Motor neuron (in vitro differentiated cells): Measurements from ENCODE around the gene P3H4. TPM values are rescaled to one million over a fixed set of nuclear protein-coding genes. Genes with fewer than 3 reads are reported as not detected.
"Not testable (repeated sequence)": the region's sequence is repeated elsewhere in the genome, so short reads cannot be mapped to it uniquely, and the experiment has no call there.

Experiments
- ATAC-seq, 8 experiments: fragments of 200-7000 bp; cut with Tn5 transposase; replicated peaks in 6 of 8; 2 replicates each; pipeline ENCODE4 v1.8.0; 2021; ENCODE audit warnings: mild to moderate bottlenecking in 8 of 8, moderate library complexity in 8 of 8
- H3K27ac ChIP-seq, 2 donors: fragments of 250-450 bp; sonication (Bioruptor Pico); 2 replicates each; pipeline ENCODE4 v1.9.0; 2021; ENCODE audit warnings: antibody characterized with exemption in 2 of 2, mild to moderate bottlenecking in 2 of 2, moderate library complexity in 1 of 2
- H3K4me1 ChIP-seq, 2 donors: fragments of 250-450 bp; sonication (Bioruptor Pico); replicated peaks in 1 of 2; 2 replicates each; pipeline ENCODE4 v1.6.1; 2021; ENCODE audit warnings: antibody characterized with exemption in 2 of 2, mild to moderate bottlenecking in 2 of 2, moderate library complexity in 1 of 2
- H3K4me3 ChIP-seq, 5 donors: fragments of 250-450 bp; sonication (Bioruptor Pico); 2 replicates each; pipeline ENCODE4 v1.9.0; 2021; ENCODE audit warnings: antibody characterized with exemption in 5 of 5, mild to moderate bottlenecking in 5 of 5, moderate library complexity in 4 of 5
- WGBS, 10 experiments: fragments of 450-650 bp; shearing (Covaris generic); methylation state at CpG; one replicate each; pipeline ENCODE4 v1.0.0; 2022; 5-methylcytosine and 5-hydroxymethylcytosine counted together
- in situ Hi-C, 9 experiments: fragments of 400-800 bp; cut with MboI; loops; one replicate each; pipeline ENCODE4 v1.15.0; 2021; ENCODE audit warnings: low sequenced_read_pairs in 9 of 9, low pct_unique_long_range_greater_than_20kb in 2 of 9; ENCODE audit not compliant: unreplicated experiment in 9 of 9
- total RNA-seq, 8 experiments: library from RNA; unstranded; fragments of 300-600 nt; gene quantifications; 2 replicates each; pipeline versions ENCODE4 v1.2.3 to v1.2.4, GENCODE V29; 2022

P3H4 gene
- total RNA-seq, 8 experiments from 2014 or later: 13.4 to 50.3 (median 20.3) TPM

GRCh38 chr17:41835800-41836549, 24.2 kb upstream of the P3H4 start, which contains the start of gene NT5C3B:
NT5C3B (minus strand) TSS chr17:41836232; CDS start chr17:41836193, 39 bp downstream.
- Histone ChIP-seq H3K4me3 (peak within 1 kb of the TSS; percentile 74 to 99 (median 87)), H3K27ac (peak within 1 kb of the TSS; percentile 56 to 78), H3K4me1 (peaks cover 8 to 10% of the 10 kb centered on the region in 2 donors)
- in situ Hi-C loops: loop anchor here in 1 of 9 experiments (25.0 kb wide), 1 partner anchor 99 kb away; the partner anchor contains the start of gene HAP1
- ATAC-seq: peak; percentile 71 to 93 (median 89)
- WGBS, 10 experiments: 0 to 14% (median 0%) methylated on average over 2 to 4 of the region's 72 CpGs; no CpG with 5 or more reads in 6 of the 10 experiments

- Histone ChIP-seq H3K4me1 (peaks cover 8 to 10% of the 10 kb centered on the region in 2 donors), H3K27ac (peak overlapping the region; percentile 56 to 78), H3K4me3 (peak overlapping the region; percentile 74 to 99 (median 87))
- in situ Hi-C loops: loop anchor here in 1 of 9 experiments (25.0 kb wide), 1 partner anchor 98 kb away; the partner anchor contains the start of gene HAP1
- ATAC-seq: peak; percentile 28 to 61 (median 42)
- 0 to 83% (median 17%) methylated on average over 1 to 7 of the region's 13 CpGs; no CpG with 5 or more reads in 1 of the 10 experiments for WGBS, 10 experiments
These were observed 23.6 kb upstream of the P3H4 start for GRCh38 chr17:41835214-41835799.

- in situ Hi-C loops: loop anchor here in 1 of 9 experiments (25.0 kb wide), 1 partner anchor 93 kb away; the partner anchor contains the start of gene HAP1
- H3K4me3 ChIP-seq: not testable (repeated sequence)
These were observed 18.2 kb upstream of the P3H4 start for GRCh38 chr17:41829961-41830360.

GRCh38 chr17:41825175-41825845, 13.6 kb upstream of the P3H4 start:
- in situ Hi-C loops: loop anchor here in 1 of 9 experiments (25.0 kb wide), 1 partner anchor 88 kb away; the partner anchor contains the start of gene HAP1
- H3K27ac ChIP-seq: no peak overlapping the region
- 40 to 100% (median 85%) methylated on average over 1 to 5 of the region's 19 CpGs; no CpG with 5 or more reads in 4 of the 10 experiments for WGBS, 10 experiments
- no peaks in the 10 kb centered on the region for H3K4me1 ChIP-seq
- no peak overlapping the region for H3K4me3 ChIP-seq
- ATAC-seq: peak in 3 of 8 experiments; percentile 4 to 8 (median 6)

More at GRCh38 chr17:41829961-41830360, 18.2 kb upstream of the P3H4 start:
- WGBS, 10 experiments: 67 to 100% (median 100%) methylated on average over 1 to 4 of the region's 10 CpGs; no CpG with 5 or more reads in 5 of the 10 experiments
- not testable (repeated sequence) for H3K27ac ChIP-seq, ATAC-seq, H3K4me1 ChIP-seq

- 0 to 60% (median 40%) methylated on average over 1 to 3 of the region's 7 CpGs; no CpG with 5 or more reads in 7 of the 10 experiments for WGBS, 10 experiments
- peak in 3 of 8 experiments; percentile 8 to 78 (median 61) for ATAC-seq
- H3K4me3 ChIP-seq: no peak overlapping the region
- H3K4me1 ChIP-seq: peaks cover 0 to 5% of the 10 kb centered on the region in 2 donors
- H3K27ac ChIP-seq: no peak overlapping the region
- in situ Hi-C loops: no loop called here
These were observed 12.3 kb upstream of the P3H4 start for GRCh38 chr17:41824086-41824485.

- Histone ChIP-seq H3K4me3 (no peak overlapping the region), H3K27ac (no peak overlapping the region), H3K4me1 (peaks cover 0 to 5% of the 10 kb centered on the region in 2 donors)
- in situ Hi-C loops: no loop called here
- 80 to 100% (median 87%) methylated on average over 1 to 6 of the region's 7 CpGs; no CpG with 5 or more reads in 6 of the 10 experiments for WGBS, 10 experiments
- peak in 1 of 8 experiments; percentile 11 for ATAC-seq
These were observed 11.8 kb upstream of the P3H4 start for GRCh38 chr17:41823580-41823979.

- 100% methylated on average over 1 of the region's 1 CpG; no CpG with 5 or more reads in 9 of the 10 experiments for WGBS, 10 experiments
- in situ Hi-C loops: no loop called here
- H3K27ac ChIP-seq: no peak overlapping the region
- ATAC-seq: peak in 1 of 8 experiments; percentile 5
- H3K4me3 ChIP-seq: no peak overlapping the region
- peaks cover 0 to 5% of the 10 kb centered on the region in 2 donors for H3K4me1 ChIP-seq
These were observed 11.4 kb upstream of the P3H4 start for GRCh38 chr17:41823141-41823524.

GRCh38 chr17:41822216-41823140, 10.7 kb upstream of the P3H4 start:
- WGBS, 10 experiments: 0 to 100% (median 97%) methylated on average over 1 to 6 of the region's 12 CpGs; no CpG with 5 or more reads in 7 of the 10 experiments
- Histone ChIP-seq H3K27ac (peak overlapping the region in 1 of 2 donors; percentile 36), H3K4me3 (no peak overlapping the region), H3K4me1 (peaks cover 0 to 5% of the 10 kb centered on the region in 2 donors)
- in situ Hi-C loops: no loop called here
- ATAC-seq: peak in 1 of 8 experiments; percentile 2

GRCh38 chr17:41821776-41822175, 10.0 kb upstream of the P3H4 start:
- Histone ChIP-seq H3K27ac (no peak overlapping the region), H3K4me1 (peaks cover 0 to 5% of the 10 kb centered on the region in 2 donors), H3K4me3 (no peak overlapping the region)
- WGBS, 10 experiments: 100% methylated on average over 1 of the region's 14 CpGs; no CpG with 5 or more reads in 9 of the 10 experiments
- in situ Hi-C loops: no loop called here
- peak in 2 of 8 experiments; percentile 6 to 14 for ATAC-seq

GRCh38 chr17:41818024-41818423, 6.3 kb upstream of the P3H4 start:
- WGBS, 10 experiments: 96% methylated on average over 5 of the region's 20 CpGs; no CpG with 5 or more reads in 9 of the 10 experiments
- no peak for ATAC-seq
- Histone ChIP-seq H3K4me1 (peaks cover 0 to 13% of the 10 kb centered on the region in 2 donors), H3K4me3 (no peak overlapping the region), H3K27ac (no peak overlapping the region)
- in situ Hi-C loops: no loop called here

GRCh38 chr17:41816637-41817320, 5.0 kb upstream of the P3H4 start:
- WGBS, 10 experiments: 89 to 100% (median 98%) methylated on average over 1 to 5 of the region's 23 CpGs; no CpG with 5 or more reads in 4 of the 10 experiments
- in situ Hi-C loops: no loop called here
- Histone ChIP-seq H3K27ac (no peak overlapping the region), H3K4me3 (no peak overlapping the region), H3K4me1 (peaks cover 0 to 13% of the 10 kb centered on the region in 2 donors)
- ATAC-seq: no peak
